ENCODE measurements around the gene RBM34. TPM values are rescaled to one million over a fixed set of nuclear protein-coding genes. Genes with fewer than 3 reads are reported as not detected.

RBM34 gene
- total RNA-seq, 4 donors from 2014 or later = 13.1 to 56.7 (median 29.7) TPM

DNA sequence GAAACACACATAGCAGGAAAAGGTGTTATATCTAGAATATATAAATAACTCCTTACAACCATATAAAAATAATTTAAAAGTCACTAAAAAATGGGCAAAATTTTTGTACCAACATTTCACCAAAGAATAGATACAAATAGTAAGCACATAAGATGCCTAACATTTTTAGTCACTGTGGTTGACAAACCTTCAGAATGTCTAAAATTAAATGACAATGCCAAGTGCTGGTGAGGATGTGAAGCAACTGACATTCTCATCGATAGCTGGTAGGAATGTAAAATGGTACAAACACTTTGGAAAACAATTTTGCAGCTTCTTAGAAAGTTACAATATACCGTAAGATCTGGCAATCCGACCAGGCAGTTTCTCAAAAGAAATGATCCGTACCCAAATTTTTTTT is 18.1 kb downstream of the RBM34 start:
- TF ChIP-seq POLR2AphosphoS5 (IDR thresholded peaks at IDR 0.05) (no peak), POLR2A (IDR thresholded peaks at IDR 0.05) (no peak), EP300 (IDR thresholded peaks at IDR 0.05; ENCODE audit: low read depth) (no peak)
- TF ChIP-seq, protein P1, sequence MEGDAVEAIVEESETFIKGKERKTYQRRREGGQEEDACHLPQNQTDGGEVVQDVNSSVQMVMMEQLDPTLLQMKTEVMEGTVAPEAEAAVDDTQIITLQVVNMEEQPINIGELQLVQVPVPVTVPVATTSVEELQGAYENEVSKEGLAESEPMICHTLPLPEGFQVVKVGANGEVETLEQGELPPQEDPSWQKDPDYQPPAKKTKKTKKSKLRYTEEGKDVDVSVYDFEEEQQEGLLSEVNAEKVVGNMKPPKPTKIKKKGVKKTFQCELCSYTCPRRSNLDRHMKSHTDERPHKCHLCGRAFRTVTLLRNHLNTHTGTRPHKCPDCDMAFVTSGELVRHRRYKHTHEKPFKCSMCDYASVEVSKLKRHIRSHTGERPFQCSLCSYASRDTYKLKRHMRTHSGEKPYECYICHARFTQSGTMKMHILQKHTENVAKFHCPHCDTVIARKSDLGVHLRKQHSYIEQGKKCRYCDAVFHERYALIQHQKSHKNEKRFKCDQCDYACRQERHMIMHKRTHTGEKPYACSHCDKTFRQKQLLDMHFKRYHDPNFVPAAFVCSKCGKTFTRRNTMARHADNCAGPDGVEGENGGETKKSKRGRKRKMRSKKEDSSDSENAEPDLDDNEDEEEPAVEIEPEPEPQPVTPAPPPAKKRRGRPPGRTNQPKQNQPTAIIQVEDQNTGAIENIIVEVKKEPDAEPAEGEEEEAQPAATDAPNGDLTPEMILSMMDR (IDR thresholded peaks at IDR 0.05) = no peak
- Histone ChIP-seq H3K27me3 (no peaks in the 10 kb centered on the region), H3K4me3 (no peak overlapping the region), H3K36me3 (peaks cover 0 to 49% (median 16%) of the 10 kb centered on the region in 4 donors), H3K4me1 (no peaks in the 10 kb centered on the region), H3K27ac (no peak overlapping the region), H3K9me3 (no peaks in the 10 kb centered on the region)
- in situ Hi-C loops (cut with MboI; ENCODE audit: low pct_ligation_motif_present in 1 of 4, low pct_unique_long_range_greater_than_20kb in 1 of 4, low sequenced_read_pairs in 3 of 4) = no loop called here
- 86 to 90% methylated on average over 4 of the region's 4 CpGs for WGBS, 2 donors (ENCODE audit: low coverage in 1 of 2)
- intact Hi-C loops (cut with DNase I; ENCODE audit: low total_unique reads) = no loop called here
- no peak for DNase-seq

DNA sequence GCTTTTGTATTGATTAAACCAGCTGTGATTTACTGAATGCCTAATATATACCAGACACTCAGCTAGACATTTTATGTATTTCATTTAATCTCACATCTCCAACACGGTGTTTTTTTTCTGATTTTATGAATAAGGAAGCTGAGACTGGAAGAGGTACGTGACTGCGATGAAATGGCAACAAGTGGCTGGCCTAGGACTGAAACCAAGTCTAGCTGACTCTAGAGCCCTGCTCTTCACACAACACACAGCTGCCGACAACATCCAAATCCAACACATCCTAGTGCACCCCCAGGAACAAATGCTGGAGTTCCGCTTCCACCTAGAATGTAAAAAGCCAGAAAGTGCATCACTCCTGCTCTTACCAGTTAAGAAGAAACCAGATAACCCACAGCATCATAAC is 21.7 kb downstream of the RBM34 start:
- H3K27me3 ChIP-seq = no peaks in the 10 kb centered on the region
- no peak for TF ChIP-seq POLR2AphosphoS5 (IDR thresholded peaks at IDR 0.05)
- TF ChIP-seq EP300 (IDR thresholded peaks at IDR 0.05; ENCODE audit: low read depth) = no peak
- no peak for TF ChIP-seq POLR2A (IDR thresholded peaks at IDR 0.05)
- TF ChIP-seq, protein P1 (IDR thresholded peaks at IDR 0.05) = no peak
- no peak for DNase-seq
- no peak overlapping the region for H3K4me3 ChIP-seq
- in situ Hi-C loops (cut with MboI; ENCODE audit: low pct_ligation_motif_present in 1 of 4, low pct_unique_long_range_greater_than_20kb in 1 of 4, low sequenced_read_pairs in 3 of 4) = no loop called here
- H3K4me1 ChIP-seq = no peaks in the 10 kb centered on the region
- H3K36me3 ChIP-seq = peaks cover 0 to 50% (median 25%) of the 10 kb centered on the region in 4 donors
- no peaks in the 10 kb centered on the region for H3K9me3 ChIP-seq
- no peak overlapping the region for H3K27ac ChIP-seq
- 97 to 100% methylated on average over 1 to 5 of the region's 5 CpGs for WGBS, 2 donors (ENCODE audit: low coverage in 1 of 2)
- intact Hi-C loops (cut with DNase I; ENCODE audit: low total_unique reads) = no loop called here

DNA sequence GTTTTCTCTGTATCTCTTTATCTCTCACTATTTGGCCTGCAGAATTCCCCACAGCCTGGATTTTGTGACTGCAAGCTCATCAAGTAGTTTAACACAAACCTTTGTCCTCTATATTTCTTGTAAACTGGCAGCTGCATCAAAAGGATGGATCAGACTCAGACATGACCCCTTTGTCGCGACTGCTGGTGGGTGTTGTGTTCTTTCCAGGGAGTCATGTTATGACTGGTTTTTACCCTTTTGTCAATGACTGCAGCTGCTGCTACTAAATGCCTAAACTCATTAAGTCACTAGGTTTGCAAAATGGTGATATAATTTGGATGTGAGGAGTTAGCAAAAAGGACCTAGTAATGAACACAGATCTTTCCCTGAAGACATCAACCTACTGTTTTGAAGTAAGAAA is 22.2 kb downstream of the RBM34 start:
- Histone ChIP-seq H3K9me3 (no peaks in the 10 kb centered on the region), H3K4me3 (no peak overlapping the region), H3K27me3 (no peaks in the 10 kb centered on the region), H3K27ac (no peak overlapping the region), H3K36me3 (peaks cover 0 to 55% (median 27%) of the 10 kb centered on the region in 4 donors), H3K4me1 (no peaks in the 10 kb centered on the region)
- intact Hi-C loops (cut with DNase I; ENCODE audit: low total_unique reads) = no loop called here
- DNase-seq = no peak
- TF ChIP-seq EP300 (IDR thresholded peaks at IDR 0.05; ENCODE audit: low read depth) = no peak
- no peak for TF ChIP-seq POLR2A (IDR thresholded peaks at IDR 0.05)
- TF ChIP-seq, protein P1 (IDR thresholded peaks at IDR 0.05) = no peak
- TF ChIP-seq POLR2AphosphoS5 (IDR thresholded peaks at IDR 0.05) = no peak
- 69 to 75% methylated on average over 2 of the region's 2 CpGs for whole genome bisulfite sequencing, 2 donors (ENCODE audit: low coverage in 1 of 2)
- in situ Hi-C loops (cut with MboI; ENCODE audit: low pct_ligation_motif_present in 1 of 4, low pct_unique_long_range_greater_than_20kb in 1 of 4, low sequenced_read_pairs in 3 of 4) = no loop called here

- intact Hi-C loops (cut with DNase I; ENCODE audit: low total_unique reads) = no loop called here
- in situ Hi-C loops (cut with MboI; ENCODE audit: low pct_ligation_motif_present in 1 of 4, low pct_unique_long_range_greater_than_20kb in 1 of 4, low sequenced_read_pairs in 3 of 4) = no loop called here
- DNase-seq = no peak
- no peaks in the 10 kb centered on the region for H3K9me3 ChIP-seq
- H3K4me1 ChIP-seq = no peaks in the 10 kb centered on the region
- peaks cover 0 to 49% (median 21%) of the 10 kb centered on the region in 4 donors for H3K36me3 ChIP-seq
- no peak overlapping the region for H3K4me3 ChIP-seq
- no peak overlapping the region for H3K27ac ChIP-seq
- H3K27me3 ChIP-seq = no peaks in the 10 kb centered on the region
- no peak for TF ChIP-seq EP300 (IDR thresholded peaks at IDR 0.05; ENCODE audit: low read depth)
- TF ChIP-seq POLR2AphosphoS5 (IDR thresholded peaks at IDR 0.05) = no peak
- no peak for TF ChIP-seq POLR2A (IDR thresholded peaks at IDR 0.05)
- TF ChIP-seq, protein P1 (IDR thresholded peaks at IDR 0.05) = no peak
- 64 to 100% methylated on average over 2 to 4 of the region's 4 CpGs for WGBS, 2 donors (ENCODE audit: low coverage in 1 of 2)
These were observed 24.9 kb downstream of the RBM34 start for GRCh38 chr1:235136111-235136510.

Data from transverse colon (tissue), 4 donors.